Activated CD8-positive, alpha-beta memory T cell treated with anti-CD3 and anti-CD28 coated beads for 36 hours (primary cell): ENCODE data around the gene CCDC182. TPM values are rescaled to one million over a fixed set of nuclear protein-coding genes. Genes with fewer than 3 reads are reported as not detected.

Experiments
- CTCF ChIA-PET: fragments of 350-600 bp; sonication (Branson Sonifier 250); formaldehyde crosslinking; loops from one replicate; lab custom pipeline; 2021; ENCODE audit warnings: antibody characterized with exemption; lab: Charles Lee
- POLR2A ChIA-PET: fragments of 350-600 bp; sonication (Branson Sonifier 250); formaldehyde crosslinking; loops from one replicate; lab custom pipeline; 2021; ENCODE audit warnings: antibody characterized with exemption; lab: Charles Lee
- total RNA-seq, 2 experiments: library from RNA; stranded (reverse); gene quantifications; one replicate each; pipeline ENCODE4 v1.2.3, GENCODE V29; 2021

The CCDC182 gene
- total RNA-seq, 2 experiments from 2014 or later, result not detected

DNA sequence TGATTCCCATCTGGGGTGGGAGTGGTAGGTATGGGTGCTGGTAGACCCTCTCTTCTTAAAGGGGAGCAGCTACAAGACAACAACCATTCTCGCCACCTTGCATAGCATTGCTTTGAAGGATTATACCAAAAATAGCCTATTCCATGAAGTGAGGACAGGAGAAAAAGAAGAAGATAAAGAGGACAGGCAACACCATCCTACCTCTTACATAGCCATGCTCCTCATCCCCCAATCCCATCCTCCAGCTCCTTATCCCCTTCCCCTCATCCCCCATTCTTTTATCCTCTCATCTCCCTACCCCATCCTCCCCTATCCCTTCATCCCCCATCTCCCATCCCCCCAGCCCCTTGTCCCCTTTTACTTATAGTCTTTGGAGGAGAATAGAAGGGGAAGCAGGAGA is 29.1 kb downstream of the CCDC182 start:
- CTCF ChIA-PET, result no interaction called here
- POLR2A ChIA-PET, result interaction anchor here (0.6 kb wide), 1 partner anchor 108 kb away, joined by 5 read pairs; no protein-coding TSS in a partner anchor

DNA sequence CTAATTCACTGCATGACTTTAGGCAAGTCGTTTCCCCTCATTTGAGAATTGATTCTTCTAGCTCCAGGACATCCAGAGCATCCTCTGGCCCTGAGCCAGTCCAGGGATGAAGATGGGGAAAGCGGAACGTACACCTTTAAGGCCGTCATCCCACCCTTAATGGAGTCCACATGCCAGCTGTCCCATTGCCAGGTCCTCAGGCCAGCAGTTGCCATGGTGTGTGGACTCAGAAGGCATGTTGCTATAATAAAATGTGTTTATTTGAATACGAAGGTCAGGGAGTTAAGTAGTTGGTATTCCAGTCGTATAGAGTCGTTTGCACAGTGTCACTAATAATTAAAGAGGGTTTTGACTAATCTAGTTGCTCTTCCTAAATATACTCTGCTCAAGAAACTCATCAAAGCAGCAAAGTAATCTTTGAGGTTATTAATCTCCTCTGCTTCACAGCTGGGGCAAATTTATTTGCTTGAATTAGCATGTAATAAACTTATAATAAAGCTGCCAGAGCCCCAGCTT is 30.4 kb downstream of the CCDC182 start:
- CTCF ChIA-PET, result no interaction called here
- POLR2A ChIA-PET, result no interaction called here

DNA sequence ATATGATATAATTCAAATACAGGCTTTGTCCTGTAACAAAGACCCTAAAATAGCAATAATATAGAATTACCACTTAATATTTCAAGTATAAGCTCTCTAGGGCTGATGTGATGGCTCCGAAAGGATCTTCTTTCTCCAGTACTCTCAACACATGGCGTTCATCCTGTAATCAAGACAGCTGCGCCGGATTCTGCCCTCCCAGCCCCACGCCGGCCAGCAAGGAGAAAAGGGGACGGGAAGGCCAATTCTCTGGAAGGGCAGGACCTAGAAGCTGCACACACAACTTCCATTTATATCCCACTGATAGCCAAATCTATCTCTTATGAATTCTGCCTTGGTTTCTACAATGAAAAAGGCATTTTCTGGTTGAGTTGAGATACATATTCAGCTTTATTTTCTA is 32.0 kb downstream of the CCDC182 start:
- POLR2A ChIA-PET, result no interaction called here
- CTCF ChIA-PET, result interaction anchor here (0.6 kb wide), 1 partner anchor 488 kb away, joined by 4 read pairs; no protein-coding TSS in a partner anchor

DNA sequence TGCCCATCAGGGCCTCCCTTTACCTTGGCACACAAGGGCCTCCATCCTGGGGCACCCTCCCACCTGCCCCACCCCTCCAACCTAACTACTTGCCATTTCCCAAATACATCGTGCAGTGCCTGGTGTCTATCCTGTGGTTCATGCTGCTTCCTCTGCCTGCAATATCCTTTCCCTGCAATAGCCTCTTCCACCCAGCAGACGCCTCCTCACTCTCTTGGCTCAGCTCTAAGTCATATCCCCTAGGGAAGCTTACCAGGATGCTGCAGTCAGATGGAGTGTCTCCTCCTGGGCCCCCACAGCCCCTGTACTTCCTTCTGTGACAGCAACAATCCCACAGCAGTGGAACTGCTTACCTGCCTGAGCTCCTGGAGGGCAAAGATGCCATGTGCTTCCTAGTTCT is 36.7 kb downstream of the CCDC182 start:
- ChIA-PET CTCF (no interaction called here), POLR2A (no interaction called here)

DNA sequence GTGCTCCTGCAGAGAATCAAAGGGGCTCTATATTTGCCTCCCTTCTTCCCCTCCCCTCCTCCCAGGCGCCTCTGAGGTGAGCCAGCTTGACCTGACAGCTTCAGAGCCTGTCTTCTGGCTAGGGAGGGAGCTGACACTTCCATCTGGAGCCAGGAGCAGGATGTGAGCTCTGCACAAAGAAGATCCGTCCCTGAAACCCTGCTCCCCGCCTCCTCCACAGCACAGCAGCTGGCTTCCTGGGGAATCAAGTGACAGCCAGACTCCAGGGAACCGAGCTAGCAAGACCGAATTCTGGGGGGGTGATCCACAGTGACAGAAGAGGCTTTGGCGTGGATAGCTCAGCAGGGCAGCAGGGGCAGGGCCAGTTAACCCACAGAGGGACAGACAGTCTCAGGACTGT is 37.2 kb downstream of the CCDC182 start:
- ChIA-PET CTCF (no interaction called here), POLR2A (no interaction called here)

DNA sequence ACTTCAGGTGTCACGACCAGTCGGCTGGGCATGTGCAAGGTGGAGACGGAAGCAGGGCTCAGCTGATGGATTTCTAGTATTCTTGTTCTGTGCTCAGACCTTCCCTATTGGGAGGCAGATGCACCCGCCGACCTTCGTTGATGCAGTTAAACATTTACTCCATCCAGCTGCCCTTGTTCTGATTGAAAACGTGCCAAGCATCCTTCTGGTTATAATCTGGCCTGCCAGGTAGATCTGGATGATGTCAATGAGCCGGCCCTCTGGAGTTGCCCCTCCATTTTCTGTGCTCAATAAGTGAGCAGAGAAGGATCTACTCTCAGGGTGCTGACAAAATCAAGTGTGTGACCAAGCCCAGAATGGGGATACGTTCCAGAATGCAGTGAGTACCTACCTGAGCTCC is 38.3 kb downstream of the CCDC182 start:
- ChIA-PET POLR2A (no interaction called here), CTCF (no interaction called here)

DNA sequence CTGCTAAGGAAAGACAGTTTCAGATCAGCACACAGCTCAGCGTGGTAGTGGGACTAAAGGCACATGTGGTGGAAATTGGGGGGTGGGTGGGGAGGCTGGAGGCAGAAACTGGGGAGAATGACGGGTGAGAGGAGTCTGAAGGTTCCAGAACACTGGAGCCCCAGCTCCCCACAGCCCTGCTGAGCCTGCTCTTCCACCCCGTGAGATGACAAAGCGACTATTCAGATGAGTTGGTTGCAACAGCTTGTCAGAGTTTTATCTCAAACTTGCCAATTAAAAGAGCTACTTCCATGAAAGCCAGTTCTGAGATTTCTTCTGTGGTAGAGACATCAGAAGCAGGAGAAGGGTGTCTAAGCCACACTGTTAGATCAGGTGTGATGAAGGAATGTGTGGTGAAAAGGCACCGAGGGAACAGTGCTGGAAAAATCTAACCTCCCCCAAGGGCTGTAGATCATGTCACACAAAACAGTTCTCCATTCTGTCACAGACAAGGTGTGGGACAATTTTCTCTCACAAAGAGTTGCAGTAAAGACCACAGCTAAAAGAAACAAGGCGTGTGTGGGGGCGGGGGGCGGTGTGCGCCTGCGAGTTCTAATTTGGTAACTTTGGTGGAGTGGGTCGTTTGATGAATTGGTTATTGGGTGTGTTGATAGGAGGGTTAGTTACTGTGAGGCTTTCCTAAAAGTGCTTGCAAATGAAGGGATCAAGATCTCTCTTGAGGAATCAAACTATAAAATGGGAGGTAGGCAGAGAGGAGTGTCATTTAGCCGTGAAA is 39.0 kb downstream of the CCDC182 start:
- POLR2A ChIA-PET, result no interaction called here
- CTCF ChIA-PET, result interaction anchor here (1.4 kb wide), 1 partner anchor 463 kb away, joined by 5 read pairs; no protein-coding TSS in a partner anchor

DNA sequence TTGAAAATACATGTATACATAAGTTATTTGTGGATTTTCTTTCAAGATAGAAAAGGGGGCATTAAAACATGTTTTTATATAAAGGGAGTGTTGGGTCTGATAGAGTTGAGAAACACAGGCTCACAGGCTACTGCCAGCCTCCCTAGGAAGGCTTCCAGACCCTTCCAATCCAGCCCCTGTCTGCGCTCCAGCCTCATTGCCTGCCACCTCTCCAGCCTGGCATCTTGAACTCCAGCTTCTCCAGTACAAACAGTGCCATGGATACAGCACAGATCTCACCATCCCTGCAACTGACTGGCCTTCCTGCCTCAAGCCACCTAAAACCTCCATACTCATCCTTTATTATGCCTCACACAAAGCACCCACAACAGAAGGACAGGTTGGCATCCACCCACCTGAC is 40.7 kb downstream of the CCDC182 start:
- POLR2A ChIA-PET, result no interaction called here
- CTCF ChIA-PET, result no interaction called here

DNA sequence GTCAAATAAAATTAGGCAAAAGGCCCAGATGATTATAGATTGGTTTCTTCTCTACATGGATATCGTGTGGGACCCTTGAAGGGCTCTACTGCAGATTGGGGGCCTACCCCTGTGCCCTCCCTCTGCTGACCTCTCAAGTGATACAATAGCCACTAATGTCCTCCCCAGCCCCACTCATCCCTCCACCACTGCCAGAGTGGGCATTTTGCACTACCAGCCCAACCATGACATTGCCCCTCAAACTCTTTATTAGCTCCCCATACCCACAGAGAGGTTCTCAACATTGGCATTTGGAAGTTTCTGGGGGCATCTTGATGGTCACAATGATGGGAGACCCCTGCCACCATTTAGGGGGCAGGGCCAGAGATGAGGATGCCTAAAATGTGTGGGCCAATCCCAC is 41.8 kb downstream of the CCDC182 start:
- ChIA-PET CTCF (no interaction called here), POLR2A (no interaction called here)

DNA sequence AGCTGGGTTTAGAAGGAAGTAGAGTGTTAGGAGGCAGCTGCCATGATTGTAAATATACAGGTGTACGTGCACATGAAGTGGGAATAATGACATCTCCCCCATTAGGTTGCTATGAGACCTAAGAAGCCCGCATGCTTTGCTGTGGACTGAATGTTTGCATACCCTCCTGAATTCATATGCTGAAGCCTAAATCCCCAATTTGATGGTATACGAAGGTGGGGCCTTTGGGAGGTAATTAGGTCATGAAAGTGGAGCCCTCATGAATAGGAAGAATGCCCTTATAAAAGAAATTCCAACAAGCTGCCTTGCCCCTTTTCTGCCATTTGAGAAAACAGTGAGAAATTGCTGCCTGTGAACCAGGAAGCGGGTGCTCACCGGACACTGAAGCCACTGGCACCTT is 44.0 kb downstream of the CCDC182 start:
- POLR2A ChIA-PET, result no interaction called here
- CTCF ChIA-PET, result no interaction called here

DNA sequence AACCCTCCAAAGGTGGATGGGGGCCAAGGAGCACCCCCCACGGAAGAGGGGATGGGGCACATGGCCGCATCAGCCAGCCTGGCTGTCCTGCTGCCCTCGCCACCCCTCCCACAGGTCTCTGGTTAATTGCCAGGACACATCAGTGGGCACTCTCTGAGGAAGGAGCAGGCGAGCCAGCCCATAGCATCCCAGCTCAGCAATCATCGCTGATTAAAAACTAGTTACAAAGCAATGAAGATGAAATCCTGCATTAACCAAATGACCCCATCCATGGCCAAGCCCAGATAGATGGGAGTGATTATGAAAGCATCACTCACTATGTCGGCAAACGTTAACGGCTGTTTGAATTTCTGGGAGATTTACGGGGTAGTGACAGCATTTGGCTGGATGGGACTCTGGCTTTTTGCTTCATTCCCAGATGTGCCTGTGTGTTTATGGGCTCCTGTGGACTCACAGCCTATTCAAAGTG is 45.3 kb downstream of the CCDC182 start:
- POLR2A ChIA-PET, result no interaction called here
- CTCF ChIA-PET, result no interaction called here

DNA sequence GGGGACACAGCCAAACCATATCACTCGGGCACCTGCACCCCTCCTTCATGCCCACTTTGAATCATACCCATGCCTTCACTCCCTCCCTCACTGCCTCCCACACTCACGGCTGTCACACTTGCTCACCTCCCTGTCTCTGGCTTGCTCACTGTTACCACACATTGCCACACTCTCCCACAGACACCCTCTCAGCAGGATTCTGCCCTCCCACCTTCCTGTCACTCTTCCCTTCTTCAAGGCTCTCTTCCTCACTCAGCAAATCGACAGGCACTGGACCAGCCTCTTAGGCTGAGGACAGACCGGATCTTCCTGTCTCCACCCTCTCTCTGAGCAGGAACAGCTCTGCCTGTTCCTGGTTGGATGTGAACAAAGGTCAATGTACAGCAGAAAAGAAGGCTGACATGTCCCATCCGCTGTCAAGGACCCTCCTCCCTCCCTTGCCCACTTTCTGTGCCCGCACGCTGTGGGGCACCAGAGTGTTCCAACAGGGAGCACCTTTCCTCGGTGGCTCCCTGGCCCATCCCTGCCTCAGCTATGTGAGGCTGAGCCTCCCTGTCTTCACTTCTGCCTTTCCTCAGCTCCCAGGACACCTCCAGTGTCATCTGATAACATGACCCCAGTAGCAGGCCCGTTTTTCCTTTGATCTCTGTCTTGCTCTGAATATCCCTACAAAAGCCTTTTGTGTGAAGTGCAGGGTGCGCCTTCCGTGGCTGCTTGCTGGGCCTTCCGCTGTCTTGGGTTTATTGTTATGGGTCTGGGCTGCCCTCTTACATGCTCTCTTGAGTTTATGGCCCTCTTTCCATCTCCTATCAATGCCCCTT is 47.0 kb downstream of the CCDC182 start:
- CTCF ChIA-PET, result interaction anchor here (0.6 to 1.0 kb wide), 2 partner anchors 308 to 455 kb away, joined by 3 read pairs; no protein-coding TSS in a partner anchor
- POLR2A ChIA-PET, result no interaction called here

DNA sequence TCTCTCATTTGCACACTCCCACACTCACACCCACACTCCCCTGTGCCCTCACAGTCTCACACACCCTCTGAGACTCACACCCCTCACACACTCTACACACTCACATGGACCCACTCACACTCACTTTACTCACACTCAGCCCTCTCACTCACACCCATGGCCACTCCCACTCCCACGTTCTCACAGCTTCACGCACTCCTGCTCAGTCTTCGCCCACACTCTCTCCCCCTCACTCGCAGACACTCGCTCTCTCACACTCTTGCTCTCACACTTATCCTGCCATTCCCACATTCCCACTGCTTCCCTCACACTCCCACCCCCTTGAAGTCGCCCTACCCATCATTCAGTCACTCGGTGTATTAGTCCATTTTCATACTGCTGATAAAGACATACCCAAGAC is 47.9 kb downstream of the CCDC182 start:
- ChIA-PET CTCF (interaction anchor here (0.6 to 4.3 kb wide), 4 partner anchors 26 to 454 kb away, joined by 3 to 13 read pairs (median 3); no protein-coding TSS in a partner anchor), POLR2A (interaction anchor here (0.6 kb wide), 1 partner anchor 149 kb away, joined by 3 read pairs; no protein-coding TSS in a partner anchor)

DNA sequence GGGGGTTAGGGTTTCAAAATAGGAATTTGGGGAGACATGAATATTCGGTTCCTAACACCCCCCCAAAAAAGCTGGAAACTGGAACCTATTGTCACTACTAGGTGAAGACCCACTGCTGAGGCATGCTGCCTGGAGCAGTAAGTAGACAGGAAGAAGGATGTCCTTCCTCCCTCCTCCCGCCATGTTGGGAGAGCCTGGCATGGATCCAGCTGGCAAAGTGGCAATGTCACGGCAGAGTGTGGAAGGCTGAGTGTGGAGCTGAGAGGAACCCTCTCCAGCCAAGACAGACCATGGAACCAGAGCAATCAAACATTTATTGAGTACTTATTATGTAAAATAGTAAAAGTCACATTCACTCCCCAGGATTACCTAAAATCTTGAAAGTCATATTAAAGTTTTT is 49.0 kb downstream of the CCDC182 start:
- CTCF ChIA-PET, result interaction anchor here (0.5 to 4.3 kb wide), 3 partner anchors 24 to 137 kb away, joined by 3 to 13 read pairs (median 4); no protein-coding TSS in a partner anchor
- POLR2A ChIA-PET, result no interaction called here

Other genes starting within 250 kb of the CCDC182 start
- gene MRPS23, start 104.7 kb upstream of the CCDC182 start, total RNA-seq, result 10 to 100 TPM; 87.1 to 88.4 TPM
- under 1 TPM in 1 of 2 experiments, not detected in 1; 0.30 TPM for gene CUEDC1, start 210.1 kb upstream of the CCDC182 start, total RNA-seq
- 10 to 100 TPM; 21.7 to 23.3 TPM for gene VEZF1, start 243.0 kb upstream of the CCDC182 start, total RNA-seq